ENCODE measurements around the gene SUGCT.

DNA sequence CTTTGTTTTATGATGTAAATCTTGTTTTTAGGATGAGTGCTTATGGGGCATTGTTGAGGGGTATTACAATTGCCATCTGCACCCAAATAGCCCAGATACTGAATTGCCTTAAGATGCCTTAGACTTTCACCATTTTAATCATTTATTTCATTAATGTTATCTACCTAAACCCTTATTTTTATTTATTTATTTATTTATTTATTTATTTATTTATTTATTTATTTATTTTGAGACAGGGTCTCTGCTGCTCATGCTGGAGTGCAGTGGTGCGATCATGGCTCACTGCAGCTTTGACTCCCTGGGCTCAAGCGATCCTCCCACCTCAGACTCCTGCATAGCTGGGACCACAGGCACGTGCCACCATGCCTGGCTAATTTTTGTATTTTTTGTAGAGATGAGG, 560.2 kb downstream of the SUGCT start:
- TF ChIP-seq YY1 (IDR thresholded peaks at IDR 0.05; ENCODE audit: insufficient read depth, insufficient read length) (no peak), ZNF274 (IDR thresholded peaks at IDR 0.05; ENCODE audit: low read depth, low read length) (no peak), SUZ12 (IDR thresholded peaks at IDR 0.05; ENCODE audit: extremely low read depth, insufficient read depth, insufficient read length) (no peak)
